Ovary (tissue), 3 donors: Measurements from ENCODE around the gene REPS2.

Experiments used
- CTCF ChIP-seq, 3 donors: fragments of 450-650 bp in 2 of 3; fragments of 200-600 bp in 1 of 3; IDR thresholded peaks; one replicate each; pipeline versions ENCODE4 v1.5.1 to v1.8.0; 2016 to 2022; ENCODE audit warnings: antibody characterized with exemption in 3 of 3, mild to moderate bottlenecking in 1 of 3
- EP300 ChIP-seq: sonication (generic); formaldehyde crosslinking; IDR thresholded peaks from one replicate; pipeline ENCODE4 v1.6.1; 2017; ENCODE audit warnings: antibody characterized with exemption
- POLR2A ChIP-seq: fragments of 450-650 bp; IDR thresholded peaks from one replicate; pipeline ENCODE4 v1.6.1; 2017; ENCODE audit warnings: antibody characterized with exemption, mild to moderate bottlenecking, moderate library complexity
- donor health status: DM: no; HTN: no; CAD: no.

GRCh38 chrX:17075004-17075403 lies 128.5 kb downstream of the REPS2 start:
- TF ChIP-seq CTCF (IDR thresholded peaks at IDR 0.05) (no peak), POLR2A (no peak), EP300 (no peak)
